Parathyroid adenoma (tissue), 2 donors: ENCODE measurements around the gene PAX8.

Experiments
- H2AFZ ChIP-seq: fragments of 300-600 bp; sonication (generic); one replicate; pipeline ENCODE4 v1.7.0; 2017; ENCODE audit warnings: antibody characterized with exemption, mild to moderate bottlenecking
- H3K27ac ChIP-seq: fragments of 300-600 bp; sonication (generic); one replicate; pipeline ENCODE4 v1.7.0; 2017
- H3K27me3 ChIP-seq: fragments of 300-600 bp; sonication (generic); one replicate; pipeline ENCODE4 v1.7.0; 2017; ENCODE audit warnings: low read length; ENCODE audit not compliant: control insufficient read depth, insufficient read depth
- H3K36me3 ChIP-seq: fragments of 300-600 bp; sonication (generic); one replicate; pipeline ENCODE4 v1.7.0; 2017; ENCODE audit warnings: low read length; ENCODE audit not compliant: control insufficient read depth, insufficient read depth
- H3K4me1 ChIP-seq: fragments of 300-600 bp; sonication (generic); one replicate; pipeline ENCODE4 v1.7.0; 2017; ENCODE audit warnings: control low read depth
- H3K4me2 ChIP-seq: fragments of 300-600 bp; sonication (generic); one replicate; pipeline ENCODE4 v1.7.0; 2017; ENCODE audit warnings: low read length
- H3K4me3 ChIP-seq: fragments of 300-600 bp; sonication (generic); one replicate; pipeline ENCODE4 v1.7.0; 2017; ENCODE audit warnings: low read depth, low read length
- H3K79me2 ChIP-seq: fragments of 300-600 bp; sonication (generic); one replicate; pipeline ENCODE4 v1.7.0; 2017; ENCODE audit warnings: control low read depth
- H3K9ac ChIP-seq: fragments of 300-600 bp; sonication (generic); one replicate; pipeline ENCODE4 v1.7.0; 2017; ENCODE audit warnings: mild to moderate bottlenecking
- H3K9me3 ChIP-seq: fragments of 300-600 bp; sonication (generic); one replicate; pipeline ENCODE4 v1.7.0; 2017; ENCODE audit warnings: low read length; ENCODE audit not compliant: control insufficient read depth
- TF ChIP-seq, protein P1 (sequence below): fragments of 300-600 bp; sonication (generic); IDR thresholded peaks from one replicate; pipeline ENCODE4 v1.7.0; 2017; ENCODE audit warnings: antibody characterized with exemption, mild to moderate bottlenecking
- donor health status: primary hyperparathyroidism.

Gene PAX8

DNA sequence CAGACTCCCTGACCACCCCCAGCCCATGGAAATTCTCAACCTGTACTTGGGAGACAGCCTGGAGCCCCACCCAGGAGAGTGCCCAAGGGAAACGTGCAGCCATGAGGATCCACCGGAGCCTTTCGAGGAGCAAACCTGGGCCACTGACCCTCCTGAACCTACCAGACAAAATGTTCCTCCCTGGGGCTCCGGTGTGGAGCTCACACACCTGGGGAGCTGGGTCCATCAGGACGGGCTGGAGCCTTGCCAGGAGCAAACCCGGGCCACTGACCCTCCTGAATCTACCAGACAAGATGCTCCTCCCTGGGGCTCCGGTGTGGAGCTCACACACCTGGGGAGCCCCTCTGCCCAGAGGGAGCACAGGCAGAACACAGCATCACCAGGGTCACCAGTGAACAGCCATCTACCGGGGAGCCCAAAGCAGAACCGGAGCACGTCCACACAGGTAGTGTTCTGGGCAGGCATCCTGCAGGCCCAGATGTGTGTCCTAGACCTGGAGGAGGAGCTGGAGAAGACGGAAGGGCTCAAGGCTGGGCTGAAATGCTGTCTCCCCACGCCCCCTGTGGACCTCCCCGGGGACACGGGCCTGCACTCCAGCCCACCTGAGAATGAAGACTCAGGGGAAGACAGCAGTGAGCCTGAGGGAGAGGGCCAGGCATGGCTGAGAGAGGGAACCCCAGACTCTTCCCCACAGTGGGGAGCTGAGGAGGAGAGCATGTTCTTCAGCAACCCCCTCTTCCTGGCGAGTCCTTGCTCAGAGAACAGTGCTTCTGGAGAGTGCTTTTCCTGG is 96.1 kb downstream of the PAX8 start:
- Histone ChIP-seq H3K27me3 (no peaks in the 10 kb centered on the region), H3K27ac (no peak overlapping the region), H3K79me2 (no peaks in the 10 kb centered on the region), H3K36me3 (no peaks in the 10 kb centered on the region), H3K9me3 (no peaks in the 10 kb centered on the region), H3K4me2 (no peak overlapping the region), H3K9ac (no peak overlapping the region), H3K4me3 (no peak overlapping the region), H2AFZ (no peak overlapping the region), H3K4me1 (peaks cover 15% of the 10 kb centered on the region)
- TF ChIP-seq, protein P1, sequence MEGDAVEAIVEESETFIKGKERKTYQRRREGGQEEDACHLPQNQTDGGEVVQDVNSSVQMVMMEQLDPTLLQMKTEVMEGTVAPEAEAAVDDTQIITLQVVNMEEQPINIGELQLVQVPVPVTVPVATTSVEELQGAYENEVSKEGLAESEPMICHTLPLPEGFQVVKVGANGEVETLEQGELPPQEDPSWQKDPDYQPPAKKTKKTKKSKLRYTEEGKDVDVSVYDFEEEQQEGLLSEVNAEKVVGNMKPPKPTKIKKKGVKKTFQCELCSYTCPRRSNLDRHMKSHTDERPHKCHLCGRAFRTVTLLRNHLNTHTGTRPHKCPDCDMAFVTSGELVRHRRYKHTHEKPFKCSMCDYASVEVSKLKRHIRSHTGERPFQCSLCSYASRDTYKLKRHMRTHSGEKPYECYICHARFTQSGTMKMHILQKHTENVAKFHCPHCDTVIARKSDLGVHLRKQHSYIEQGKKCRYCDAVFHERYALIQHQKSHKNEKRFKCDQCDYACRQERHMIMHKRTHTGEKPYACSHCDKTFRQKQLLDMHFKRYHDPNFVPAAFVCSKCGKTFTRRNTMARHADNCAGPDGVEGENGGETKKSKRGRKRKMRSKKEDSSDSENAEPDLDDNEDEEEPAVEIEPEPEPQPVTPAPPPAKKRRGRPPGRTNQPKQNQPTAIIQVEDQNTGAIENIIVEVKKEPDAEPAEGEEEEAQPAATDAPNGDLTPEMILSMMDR = no peak

- Histone ChIP-seq H3K4me2 (no peak overlapping the region), H3K36me3 (no peaks in the 10 kb centered on the region), H2AFZ (no peak overlapping the region), H3K4me1 (peaks cover 23% of the 10 kb centered on the region), H3K9me3 (no peaks in the 10 kb centered on the region), H3K27ac (no peak overlapping the region), H3K9ac (no peak overlapping the region), H3K27me3 (no peaks in the 10 kb centered on the region), H3K4me3 (no peak overlapping the region), H3K79me2 (no peaks in the 10 kb centered on the region)
- TF ChIP-seq, protein P1 = no peak
Measured at GRCh38 chr2:113181258-113182051, 97.3 kb downstream of the PAX8 start.

- no peak overlapping the region for H3K9ac ChIP-seq
- no peaks in the 10 kb centered on the region for H3K79me2 ChIP-seq
- TF ChIP-seq, protein P1 = no peak
- H3K27ac ChIP-seq = no peak overlapping the region
- H3K4me3 ChIP-seq = no peak overlapping the region
- H3K4me1 ChIP-seq = peaks cover 25% of the 10 kb centered on the region
- no peaks in the 10 kb centered on the region for H3K36me3 ChIP-seq
- no peak overlapping the region for H3K4me2 ChIP-seq
- H2AFZ ChIP-seq = no peak overlapping the region
- H3K9me3 ChIP-seq = no peaks in the 10 kb centered on the region
- H3K27me3 ChIP-seq = no peaks in the 10 kb centered on the region
Measured at GRCh38 chr2:113180131-113180946, 98.4 kb downstream of the PAX8 start.

DNA sequence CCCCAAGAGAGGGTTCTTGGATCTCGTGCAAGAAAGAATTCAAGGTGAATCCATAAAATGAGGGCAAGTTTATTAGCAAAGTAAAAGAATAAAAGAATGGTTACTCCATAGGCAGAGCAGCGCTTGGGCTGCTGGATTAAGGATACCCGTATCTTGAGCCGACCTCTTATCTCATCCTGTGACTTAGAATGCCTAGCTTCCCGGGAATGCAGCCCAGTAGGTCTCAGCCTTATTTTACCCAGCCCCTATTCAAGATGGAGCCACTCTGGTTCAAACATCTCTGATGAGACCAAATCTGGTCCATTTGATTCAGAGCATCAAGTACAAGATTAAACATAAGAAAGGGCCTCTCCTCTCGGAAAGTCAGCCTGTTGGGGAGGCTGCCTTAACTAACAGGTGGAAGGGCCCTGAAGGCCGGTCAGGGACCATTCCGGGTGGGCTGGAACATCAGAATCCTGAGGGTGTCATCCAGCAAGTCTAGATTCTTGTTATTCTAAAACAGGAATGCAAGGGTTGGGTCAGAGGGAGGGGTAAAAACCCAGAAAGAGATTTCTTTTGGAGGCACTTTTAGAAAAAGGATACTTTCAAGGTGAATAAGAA is 99.2 kb downstream of the PAX8 start:
- Histone ChIP-seq H2AFZ (no peak overlapping the region), H3K4me1 (peaks cover 25% of the 10 kb centered on the region), H3K9me3 (no peaks in the 10 kb centered on the region), H3K4me2 (no peak overlapping the region), H3K79me2 (no peaks in the 10 kb centered on the region), H3K4me3 (no peak overlapping the region), H3K36me3 (no peaks in the 10 kb centered on the region), H3K27ac (no peak overlapping the region), H3K9ac (no peak overlapping the region), H3K27me3 (no peaks in the 10 kb centered on the region)
- TF ChIP-seq, protein P1 = no peak
